Osteocyte (in vitro differentiated cells): Measurements from ENCODE around the gene CDH5. TPM values are rescaled to one million over a fixed set of nuclear protein-coding genes. Genes with fewer than 3 reads are reported as not detected.

Experiments used
- DNase-seq: peaks from one replicate; pipeline ENCODE4 v3.0.0; 2021; ENCODE audit warnings: mixed read lengths; ENCODE audit not compliant: unreplicated experiment; ENCODE audit errors: extremely low spot score
- H3K27ac Mint-ChIP-seq: one replicate; pipeline ENCODE4 v1.8.0; 2021; ENCODE audit warnings: mild to moderate bottlenecking, mixed read lengths; ENCODE audit not compliant: unreplicated experiment
- H3K27me3 Mint-ChIP-seq: one replicate; pipeline ENCODE4 v1.8.0; 2021; ENCODE audit warnings: mixed read lengths; ENCODE audit not compliant: unreplicated experiment
- H3K36me3 Mint-ChIP-seq: one replicate; pipeline ENCODE4 v1.8.0; 2021; ENCODE audit warnings: mixed read lengths; ENCODE audit not compliant: unreplicated experiment
- H3K4me1 Mint-ChIP-seq: one replicate; pipeline ENCODE4 v1.8.0; 2021; ENCODE audit warnings: mixed read lengths; ENCODE audit not compliant: unreplicated experiment
- H3K4me3 Mint-ChIP-seq: one replicate; pipeline ENCODE4 v1.8.0; 2021; ENCODE audit warnings: mild to moderate bottlenecking, moderate library complexity, mixed read lengths; ENCODE audit not compliant: unreplicated experiment
- H3K9me3 Mint-ChIP-seq: one replicate; pipeline ENCODE4 v1.8.0; 2021; ENCODE audit warnings: mixed read lengths; ENCODE audit not compliant: unreplicated experiment
- total RNA-seq: library from RNA; stranded (reverse); gene quantifications from 2 replicates; pipeline ENCODE4 v1.2.1, GENCODE V29; 2021
- TF ChIP-seq, protein P1 (sequence below): fragments of 200-600 bp; sonication (generic); IDR thresholded peaks from 2 replicates; pipeline ENCODE4 v1.5.0; 2021; ENCODE audit warnings: antibody characterized with exemption, mild to moderate bottlenecking, moderate library complexity

Gene CDH5
- total RNA-seq, 1 donor from 2014 or later: not detected

GRCh38 chr16:66344533-66345145, 21.9 kb upstream of the CDH5 start:
- peaks cover 70% of the 10 kb centered on the region for H3K27me3 Mint-ChIP-seq
- no peaks in the 10 kb centered on the region for H3K36me3 Mint-ChIP-seq
- H3K9me3 Mint-ChIP-seq: no peaks in the 10 kb centered on the region
- H3K27ac Mint-ChIP-seq: no peak overlapping the region
- H3K4me3 Mint-ChIP-seq: no peak overlapping the region
- no peak for DNase-seq
- peaks cover 7% of the 10 kb centered on the region for H3K4me1 Mint-ChIP-seq
- TF ChIP-seq, protein P1, sequence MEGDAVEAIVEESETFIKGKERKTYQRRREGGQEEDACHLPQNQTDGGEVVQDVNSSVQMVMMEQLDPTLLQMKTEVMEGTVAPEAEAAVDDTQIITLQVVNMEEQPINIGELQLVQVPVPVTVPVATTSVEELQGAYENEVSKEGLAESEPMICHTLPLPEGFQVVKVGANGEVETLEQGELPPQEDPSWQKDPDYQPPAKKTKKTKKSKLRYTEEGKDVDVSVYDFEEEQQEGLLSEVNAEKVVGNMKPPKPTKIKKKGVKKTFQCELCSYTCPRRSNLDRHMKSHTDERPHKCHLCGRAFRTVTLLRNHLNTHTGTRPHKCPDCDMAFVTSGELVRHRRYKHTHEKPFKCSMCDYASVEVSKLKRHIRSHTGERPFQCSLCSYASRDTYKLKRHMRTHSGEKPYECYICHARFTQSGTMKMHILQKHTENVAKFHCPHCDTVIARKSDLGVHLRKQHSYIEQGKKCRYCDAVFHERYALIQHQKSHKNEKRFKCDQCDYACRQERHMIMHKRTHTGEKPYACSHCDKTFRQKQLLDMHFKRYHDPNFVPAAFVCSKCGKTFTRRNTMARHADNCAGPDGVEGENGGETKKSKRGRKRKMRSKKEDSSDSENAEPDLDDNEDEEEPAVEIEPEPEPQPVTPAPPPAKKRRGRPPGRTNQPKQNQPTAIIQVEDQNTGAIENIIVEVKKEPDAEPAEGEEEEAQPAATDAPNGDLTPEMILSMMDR: peak; percentile 78

DNA sequence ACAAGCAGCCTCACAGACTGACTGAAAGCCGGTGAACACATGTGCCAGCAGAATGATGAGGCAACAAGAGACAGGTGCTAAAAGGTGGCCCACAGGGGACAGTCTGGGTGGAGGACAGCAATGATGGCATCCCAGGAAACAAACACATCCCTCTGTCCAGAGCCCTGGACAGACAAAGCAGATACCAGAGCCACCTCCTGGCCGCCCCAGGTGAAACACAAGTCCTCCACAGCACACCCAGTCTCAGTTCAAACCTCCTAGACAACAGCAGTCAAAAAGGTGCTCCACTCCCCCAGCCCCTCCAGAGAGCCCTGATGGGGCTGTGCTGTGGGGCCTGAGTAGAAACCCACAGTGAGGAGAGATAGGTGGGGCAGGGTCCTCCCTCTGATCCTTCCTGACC, 20.3 kb upstream of the CDH5 start:
- no peak overlapping the region for H3K27ac Mint-ChIP-seq
- peaks cover 78% of the 10 kb centered on the region for H3K27me3 Mint-ChIP-seq
- no peaks in the 10 kb centered on the region for H3K36me3 Mint-ChIP-seq
- peaks cover 7% of the 10 kb centered on the region for H3K4me1 Mint-ChIP-seq
- TF ChIP-seq, protein P1: no peak
- DNase-seq: no peak
- no peaks in the 10 kb centered on the region for H3K9me3 Mint-ChIP-seq
- no peak overlapping the region for H3K4me3 Mint-ChIP-seq

DNA sequence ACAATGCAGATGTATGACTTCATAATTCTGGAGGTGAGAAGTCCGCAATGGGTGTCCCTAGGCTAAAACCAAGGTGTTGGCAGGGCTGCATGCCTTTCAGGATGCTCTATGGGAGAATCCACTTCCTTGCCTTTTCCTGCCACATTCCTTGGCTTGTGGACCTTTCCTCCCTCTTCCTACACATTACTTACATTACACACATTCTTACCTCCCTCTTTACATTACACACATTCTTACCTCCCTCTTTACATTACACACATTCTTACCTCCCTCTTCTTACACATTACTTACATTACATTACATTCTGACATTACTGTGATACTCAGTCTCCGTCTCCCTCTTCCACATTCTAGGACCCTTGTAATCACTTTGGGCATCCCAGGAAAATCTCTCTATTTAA, 14.2 kb upstream of the CDH5 start:
- no peaks in the 10 kb centered on the region for H3K9me3 Mint-ChIP-seq
- TF ChIP-seq, protein P1: no peak

DNA sequence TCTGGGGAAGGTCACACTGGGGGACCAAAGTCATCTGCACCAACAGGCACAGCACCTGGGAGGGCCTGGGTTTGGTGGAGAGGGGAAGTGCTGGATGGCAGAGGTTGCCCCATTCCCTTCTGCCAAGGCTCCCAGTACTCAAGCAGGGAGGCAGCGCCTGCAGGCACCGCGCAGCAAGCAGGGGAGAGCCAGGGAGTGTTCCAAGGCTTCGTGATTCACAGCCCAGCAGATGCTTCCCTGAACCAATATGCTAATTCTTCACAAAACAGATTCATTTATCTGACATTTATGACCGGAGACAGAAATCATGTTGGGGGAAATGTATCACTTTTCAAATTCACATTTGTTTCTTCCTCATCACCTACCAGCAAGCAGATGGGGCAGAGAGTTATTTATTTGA, 13.4 kb upstream of the CDH5 start:
- no peaks in the 10 kb centered on the region for H3K36me3 Mint-ChIP-seq

More for the DNA sequence above, 14.2 kb upstream of the CDH5 start:
- no peak overlapping the region for H3K27ac Mint-ChIP-seq
- H3K36me3 Mint-ChIP-seq: no peaks in the 10 kb centered on the region
- no peak for DNase-seq
- H3K4me3 Mint-ChIP-seq: no peak overlapping the region
- peaks cover 72% of the 10 kb centered on the region for H3K27me3 Mint-ChIP-seq
- peaks cover 5% of the 10 kb centered on the region for H3K4me1 Mint-ChIP-seq

More for the DNA sequence above, 13.4 kb upstream of the CDH5 start:
- Mint-ChIP-seq H3K27ac (no peak overlapping the region), H3K27me3 (peaks cover 68% of the 10 kb centered on the region), H3K9me3 (no peaks in the 10 kb centered on the region), H3K4me1 (peaks cover 8% of the 10 kb centered on the region), H3K4me3 (no peak overlapping the region)
- TF ChIP-seq, protein P1: no peak
- no peak for DNase-seq
